Panc1 (cell line): ENCODE results near the gene SETDB1.

Experiments
- CTCF ChIP-seq: fragments of 450-650 bp; IDR thresholded peaks from 2 replicates; pipeline ENCODE4 v1.5.1; 2017; ENCODE audit warnings: mild to moderate bottlenecking
- POLR2AphosphoS5 ChIP-seq: IDR thresholded peaks from 2 replicates; pipeline ENCODE4 v1.6.1; 2012; ENCODE audit warnings: mild to moderate bottlenecking, low read depth, low read length, moderate library complexity
- REST ChIP-seq, 2 experiments: IDR thresholded peaks; 2 replicates each; pipeline ENCODE4 v1.6.1; 2011 to 2012; ENCODE audit warnings: low read depth in 2 of 2, control low read depth in 1 of 2, low read length in 1 of 2, mild to moderate bottlenecking in 1 of 2, moderate library complexity in 1 of 2; ENCODE audit not compliant: insufficient read depth in 1 of 2
- SIN3A ChIP-seq: IDR thresholded peaks from 2 replicates; pipeline ENCODE4 v1.6.1; 2012; ENCODE audit warnings: low read depth, mild to moderate bottlenecking, low read length, moderate library complexity, borderline replicate concordance; ENCODE audit not compliant: insufficient read depth
- TCF7L2 ChIP-seq: IDR thresholded peaks from 2 replicates; pipeline ENCODE4 v1.6.1; 2011; ENCODE audit warnings: mild to moderate bottlenecking, low read depth, low read length, inconsistent platforms

GRCh38 chr1:150981177-150981804, 55.1 kb downstream of the SETDB1 start:
- no peak for TF ChIP-seq CTCF
- no peak for TF ChIP-seq POLR2AphosphoS5
- no peak for TF ChIP-seq REST (IDR thresholded peaks at IDR 0.05; ENCODE audit: insufficient read depth in 1 of 2, low read depth in 2 of 2, low read length in 1 of 2)
- no peak for TF ChIP-seq SIN3A
- no peak for TF ChIP-seq TCF7L2
